Myocyte (in vitro differentiated cells): ENCODE measurements around the gene FAM107B. TPM values are rescaled to one million over a fixed set of nuclear protein-coding genes. Genes with fewer than 3 reads are reported as not detected.
"Not testable (repeated sequence)": the region's sequence is repeated elsewhere in the genome, so short reads cannot be mapped to it uniquely, and the experiment has no call there.

Experiments
- DNase-seq: peaks from one replicate; pipeline ENCODE4 v3.0.0-alpha.2; 2012; ENCODE audit warnings: low read depth
- total RNA-seq: library from RNA; depleted of rRNA; stranded (reverse); fragments of >200 nt; gene quantifications from 2 replicates; pipeline ENCODE4 v1.2.3, GENCODE V29; 2014

The FAM107B gene
- total RNA-seq, 1 donor from 2014 or later = 11.8 TPM

DNA sequence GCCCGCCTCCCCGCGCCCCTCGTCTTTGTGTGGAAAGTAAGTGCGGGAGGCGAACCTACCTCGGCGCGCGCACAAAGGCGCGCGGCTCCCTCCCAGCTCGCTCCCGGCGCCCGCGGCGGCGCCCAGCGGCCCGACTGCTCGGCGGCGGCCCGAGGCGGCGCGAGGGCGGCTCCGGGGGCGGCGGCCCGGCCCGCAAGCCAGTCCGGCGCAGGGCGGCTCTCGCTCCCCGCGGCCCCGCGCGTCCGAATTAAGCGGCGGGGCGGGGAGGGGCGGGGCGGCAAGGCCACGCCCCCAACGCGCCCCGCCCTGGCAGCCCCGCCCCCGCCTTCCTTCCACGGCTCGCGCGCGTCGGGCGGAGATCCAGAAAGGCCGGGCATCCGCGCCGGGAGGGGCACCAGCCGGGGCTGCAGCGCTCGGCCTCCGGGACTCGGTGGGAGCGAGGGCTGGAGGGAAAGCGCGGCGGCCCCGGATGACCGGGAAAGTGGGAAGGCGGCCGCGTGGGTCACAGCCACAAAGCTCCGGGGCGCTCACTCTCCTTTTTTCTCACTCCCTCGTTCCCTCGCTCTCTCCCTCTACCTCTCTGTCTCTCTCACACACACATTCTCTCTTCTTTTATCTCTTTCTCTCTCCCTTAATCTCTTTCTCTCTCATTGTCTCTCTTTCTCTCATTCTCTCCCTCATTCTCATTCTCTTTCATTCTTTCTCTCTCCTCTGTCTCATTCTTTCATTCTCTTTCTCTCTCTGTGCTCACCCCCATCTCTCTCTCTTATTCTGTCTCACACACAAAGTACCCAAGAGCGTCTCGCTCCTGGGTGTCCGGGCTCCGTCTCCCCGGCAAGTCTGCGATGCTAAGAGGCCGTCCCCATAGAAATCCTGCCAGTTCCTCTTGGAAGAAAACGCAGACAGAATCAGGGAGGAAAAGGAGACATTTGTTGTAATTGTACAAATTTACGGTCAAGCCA lies 170.2 kb downstream of the FAM107B start:
- DNase-seq = peak; percentile 89

DNA sequence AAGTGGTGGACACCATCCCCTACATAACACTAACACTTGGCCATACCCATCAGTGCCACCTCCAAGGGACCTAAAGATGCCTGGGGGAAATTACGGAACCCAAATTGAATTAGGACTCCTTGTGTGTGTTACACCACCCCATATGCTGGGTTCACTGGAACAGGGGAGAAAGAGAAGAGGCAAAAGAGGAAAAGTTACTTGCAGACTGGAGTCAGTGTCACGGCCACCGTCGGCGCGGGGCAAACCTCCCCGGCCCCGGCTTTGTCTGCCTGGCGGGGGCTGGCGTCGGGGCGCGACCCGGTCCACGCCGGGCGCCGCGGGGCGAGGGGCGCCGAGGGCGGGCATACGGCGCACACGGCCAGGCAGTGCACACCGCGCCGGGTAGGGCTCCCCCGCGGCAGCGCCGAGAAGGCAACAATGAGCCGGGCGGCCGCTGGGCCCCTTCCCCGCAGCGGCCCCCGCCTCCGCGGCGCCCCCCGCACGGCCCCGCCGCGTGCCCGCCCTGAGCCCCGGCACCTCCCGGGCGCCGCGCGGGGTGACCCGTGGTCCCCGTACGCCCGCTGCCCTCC lies 171.1 kb downstream of the FAM107B start:
- peak; percentile 21 for DNase-seq

DNA sequence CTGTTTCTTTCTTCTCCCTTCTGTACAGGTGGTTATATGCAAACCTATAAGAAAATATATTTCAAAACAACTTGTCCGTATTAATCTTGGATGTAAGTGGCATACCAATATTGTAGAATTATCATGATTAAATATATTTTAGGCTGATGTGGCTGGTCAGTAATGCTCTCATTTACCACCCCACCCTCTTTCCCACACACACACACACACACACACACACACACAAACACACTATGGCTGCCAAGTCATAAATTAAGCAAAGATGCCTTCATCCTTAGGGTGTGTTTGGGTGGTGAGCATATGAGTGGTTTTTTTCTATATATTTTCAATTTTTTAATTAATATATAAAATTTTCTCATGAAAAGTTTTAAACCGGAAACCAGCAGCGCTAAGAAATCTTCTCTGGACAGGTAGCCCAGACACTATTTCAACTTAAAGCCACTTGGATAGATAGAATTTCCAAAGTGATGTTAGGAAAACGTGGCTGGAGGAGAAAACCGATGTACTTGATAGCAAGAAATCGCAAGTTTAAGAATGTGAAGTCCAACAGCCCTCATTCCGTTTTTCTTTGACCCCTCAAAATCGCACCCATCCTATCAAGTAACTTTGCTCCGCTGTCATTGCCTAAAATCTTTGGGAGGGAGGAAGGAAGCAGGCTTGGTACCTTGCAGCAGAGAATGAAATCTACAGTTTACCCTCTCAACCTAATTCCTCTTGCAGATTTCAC lies 171.7 kb downstream of the FAM107B start:
- DNase-seq = no peak

DNA sequence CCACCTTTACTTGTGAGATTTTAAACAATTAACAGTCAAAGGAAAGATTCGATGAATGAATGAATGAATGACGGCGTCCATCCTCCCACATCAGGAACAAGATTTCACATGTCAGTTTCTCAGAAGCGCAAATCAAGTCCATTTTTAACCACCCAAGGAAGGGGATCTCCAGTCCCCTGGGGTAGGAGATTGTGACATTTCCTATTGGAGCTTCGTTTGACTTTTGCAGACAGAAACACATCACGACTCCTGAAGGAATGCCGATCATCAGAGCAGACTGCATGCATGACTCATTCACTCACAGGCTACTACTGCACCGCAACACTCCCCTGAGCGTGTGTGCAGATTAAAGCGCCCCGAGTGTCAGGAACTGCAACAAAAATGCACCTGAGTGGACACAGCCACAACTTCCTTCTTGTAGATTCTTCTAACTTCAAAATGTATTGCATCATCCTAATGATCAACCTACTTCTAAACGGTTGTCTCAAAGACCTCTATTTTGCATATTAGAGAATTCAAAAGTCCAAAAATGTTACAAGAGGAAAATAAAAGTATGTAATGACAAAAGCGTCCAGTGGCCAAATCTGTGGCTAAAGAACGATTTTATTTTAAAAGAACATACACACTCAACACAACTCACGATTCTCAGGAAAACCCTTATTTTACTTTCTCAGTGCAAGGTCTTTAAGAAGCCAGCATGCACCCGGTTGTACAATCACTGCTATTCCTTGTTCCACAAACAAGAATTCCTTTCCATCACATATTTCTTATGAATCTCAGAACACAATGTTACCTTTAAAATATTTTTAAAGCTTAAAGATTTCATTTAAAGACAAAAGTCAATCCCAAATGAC lies 172.6 kb downstream of the FAM107B start:
- DNase-seq = peak; percentile 15

DNA sequence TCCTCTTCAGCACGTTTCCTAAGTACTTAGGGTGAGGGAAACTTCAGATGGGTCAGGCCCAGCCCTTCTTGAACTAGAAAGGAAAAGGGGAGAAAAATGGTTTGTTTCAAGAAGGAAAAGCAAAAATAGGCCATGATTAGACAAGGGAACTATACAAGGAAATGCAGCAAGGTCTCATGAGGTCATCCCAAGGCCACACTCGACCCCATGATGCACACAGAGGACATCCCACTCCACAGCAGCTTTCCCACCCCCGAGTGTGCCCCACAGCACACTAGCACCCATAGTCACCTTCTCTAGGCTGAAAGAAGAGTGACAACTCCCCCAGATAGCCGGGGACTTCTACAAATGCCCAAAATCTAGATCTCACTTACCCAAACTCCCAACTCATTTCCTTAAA lies 173.4 kb downstream of the FAM107B start:
- DNase-seq = no peak

GRCh38 chr10:14600065-14600464 lies 174.6 kb downstream of the FAM107B start:
- no peak for DNase-seq

DNA sequence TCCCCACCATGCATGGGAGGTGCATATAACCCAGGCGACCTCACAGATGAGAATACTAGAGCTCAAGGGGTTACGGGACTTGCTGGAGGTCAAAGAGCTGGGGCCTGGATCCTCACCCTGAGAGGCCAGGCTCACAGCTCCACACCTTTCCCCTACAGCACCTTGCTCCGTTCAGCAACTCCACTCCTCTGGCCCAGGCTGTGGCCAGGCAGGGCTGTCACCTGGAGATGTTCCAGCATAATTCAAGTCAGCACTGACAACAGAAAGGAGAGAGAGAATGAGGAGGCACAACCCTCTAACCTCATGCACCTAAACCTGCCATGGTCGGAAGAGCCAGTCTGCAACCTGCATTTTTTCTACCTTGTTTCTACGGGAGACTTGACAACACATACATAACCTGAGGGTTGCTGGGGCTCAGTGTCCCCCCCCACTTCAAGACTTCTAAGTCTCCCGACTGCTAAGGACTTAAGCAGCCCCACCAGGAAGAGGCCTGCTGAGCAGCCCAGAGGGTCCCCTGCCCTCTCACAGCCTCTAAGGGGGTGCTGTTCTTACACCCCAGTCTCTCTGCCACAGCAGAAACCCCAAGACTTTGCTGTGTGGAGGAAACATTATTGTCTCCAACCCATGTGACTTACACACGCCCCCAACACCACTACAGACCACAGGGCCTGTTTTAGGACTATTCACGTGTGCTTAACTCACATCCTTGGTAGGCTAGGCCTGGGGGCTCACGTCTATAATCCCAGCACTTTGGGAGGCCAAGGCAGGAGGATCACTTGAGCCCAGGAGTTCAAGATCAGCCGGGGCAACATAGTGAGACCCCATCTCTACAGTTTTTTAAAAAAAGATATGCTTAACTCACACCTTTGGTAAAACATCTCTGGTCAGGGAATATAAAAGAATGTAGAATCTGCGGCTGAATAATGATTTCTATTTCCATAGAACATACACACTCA lies 175.6 kb downstream of the FAM107B start:
- DNase-seq = no peak

- no peak for DNase-seq
These were observed 179.0 kb downstream of the FAM107B start for GRCh38 chr10:14595526-14596182.

GRCh38 chr10:14594878-14595525 lies 179.7 kb downstream of the FAM107B start:
- no peak for DNase-seq

DNA sequence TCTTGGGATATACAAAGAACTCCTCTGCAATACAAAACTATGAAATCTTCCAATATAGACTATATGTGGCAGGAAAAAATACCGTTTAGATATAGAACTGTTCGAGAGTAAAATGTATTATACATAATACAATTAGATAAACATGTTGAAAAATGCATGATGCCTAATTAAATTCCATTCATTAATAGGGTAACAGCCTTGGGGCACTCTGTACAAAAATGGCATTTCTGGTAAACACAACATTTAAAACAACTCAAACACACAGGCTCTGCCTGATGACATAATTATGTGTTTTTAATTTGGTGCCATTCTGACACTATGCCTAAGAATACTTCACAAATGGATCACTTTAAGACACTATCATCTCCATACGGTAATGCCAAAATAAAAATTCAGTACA lies 180.9 kb downstream of the FAM107B start:
- DNase-seq = no peak

DNA sequence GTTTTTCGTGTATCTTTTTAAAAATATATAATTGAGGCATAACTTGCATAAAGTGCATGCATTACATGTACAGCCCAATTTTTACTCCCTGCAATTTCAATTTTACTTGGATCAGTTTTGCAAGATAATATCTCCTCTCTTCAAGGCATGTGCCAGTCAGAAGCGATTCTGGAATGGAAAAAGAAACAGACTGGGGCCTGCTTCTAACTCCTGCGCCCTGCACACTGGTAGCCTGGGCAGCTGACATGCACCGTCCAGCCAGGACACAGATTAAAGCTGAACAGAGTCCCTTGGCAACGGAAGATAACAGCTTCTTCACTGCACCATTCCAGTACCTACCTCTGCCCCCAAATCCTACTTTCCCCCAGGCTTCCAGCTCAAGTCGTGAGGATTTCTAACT lies 182.1 kb downstream of the FAM107B start:
- DNase-seq = no peak

DNA sequence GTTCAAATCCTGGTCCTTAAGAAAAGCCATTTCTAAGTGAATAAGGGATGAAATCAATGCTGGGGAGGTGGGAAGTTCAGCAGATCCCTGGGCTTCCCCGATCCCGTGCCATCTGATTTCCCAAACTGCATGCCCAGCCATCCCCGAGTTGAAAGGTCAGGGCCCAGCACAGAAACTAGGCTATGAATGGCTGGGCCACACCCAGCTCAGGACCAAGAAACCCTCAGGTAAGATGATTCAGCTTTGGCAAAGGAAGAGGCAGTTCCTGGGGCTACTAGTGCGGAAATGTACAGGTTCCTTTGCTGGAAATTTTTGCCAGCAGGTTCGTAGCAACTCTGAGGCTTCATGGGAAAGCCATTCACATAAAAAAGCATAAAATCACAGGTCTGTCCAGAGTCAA lies 182.7 kb downstream of the FAM107B start:
- no peak for DNase-seq

DNA sequence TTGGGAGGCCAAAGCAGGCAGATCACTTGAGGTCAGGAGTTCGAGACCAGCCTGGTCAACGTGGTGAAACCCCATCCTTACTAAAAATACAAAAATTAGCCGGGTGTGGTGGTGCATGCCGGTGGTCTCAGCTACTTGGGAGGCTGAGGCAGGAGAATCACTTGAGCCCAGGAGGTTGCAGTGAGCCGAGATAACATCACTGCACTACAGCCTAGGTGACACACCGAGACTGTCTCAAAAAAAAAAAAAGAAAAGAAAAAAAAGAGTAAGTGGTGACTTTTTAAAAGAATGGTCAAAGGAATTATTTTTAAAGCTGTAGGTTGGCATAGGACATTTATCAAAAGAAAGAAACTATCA lies 185.8 kb downstream of the FAM107B start:
- not testable (repeated sequence) for DNase-seq

- DNase-seq = peak; percentile 80
These were observed 186.4 kb downstream of the FAM107B start for GRCh38 chr10:14588084-14588937.

- no peak for DNase-seq
These were observed 187.1 kb downstream of the FAM107B start for GRCh38 chr10:14587540-14588083.

- DNase-seq = no peak
These were observed 187.8 kb downstream of the FAM107B start for GRCh38 chr10:14586901-14587300.
